ENCODE measurements around the gene IRX3. TPM values are rescaled to one million over a fixed set of nuclear protein-coding genes. Genes with fewer than 3 reads are reported as not detected.

The IRX3 gene
- total RNA-seq, 6 experiments from 2014 or later, result 0.25 to 1.3 (median 0.61) TPM

DNA sequence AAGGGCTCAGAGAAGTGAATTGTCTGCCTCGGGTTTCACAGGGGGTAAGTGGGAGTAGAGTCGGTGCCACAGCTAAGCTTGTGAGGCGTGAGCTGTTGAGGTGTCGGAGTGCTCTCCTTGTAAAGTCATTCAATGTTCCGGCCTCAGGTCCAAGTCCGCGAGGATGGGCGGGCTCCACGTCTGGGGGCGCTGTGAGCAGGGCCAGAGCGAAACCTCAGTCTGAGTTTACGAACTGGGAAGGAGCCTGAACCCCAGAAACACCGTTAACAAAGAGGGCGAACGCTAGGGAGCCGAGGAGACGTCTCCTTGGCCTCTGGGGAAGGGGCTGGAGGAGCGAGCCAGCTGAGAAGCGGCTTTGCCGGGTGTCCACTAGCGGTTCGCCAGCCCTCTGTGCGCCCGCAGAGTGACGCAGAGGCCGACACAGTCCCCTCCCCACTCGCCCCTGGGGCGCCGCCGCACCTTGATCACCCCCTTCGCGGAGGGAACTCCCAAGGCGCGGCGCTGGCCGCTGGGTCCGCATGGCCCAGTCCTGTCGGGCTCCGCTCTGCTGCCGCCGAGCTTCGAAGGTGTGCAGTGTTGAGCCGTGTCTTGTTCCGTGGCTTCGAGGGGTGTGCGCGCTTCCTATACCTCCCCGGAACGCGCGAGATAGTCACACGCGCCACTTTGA, 4.9 kb downstream of the IRX3 start:
- no peaks in the 10 kb centered on the region for H3K36me3 ChIP-seq
- peaks cover 0 to 18% of the 10 kb centered on the region in 2 donors for H3K27me3 ChIP-seq
- intact Hi-C loops (cut with DNase I), result loop anchor here (10.0 kb wide), 2 partner anchors 653 to 663 kb away; partner anchors contain the start of gene IRX5 (in 1 of the 2)
- WGBS (ENCODE audit: insufficient coverage, low coverage, low lambda C conversion rate, missing lambda C conversion rate), result 32% methylated on average over 18 of the region's 53 CpGs
- ATAC-seq (peak; percentile 5 to 17 (median 9)), DNase-seq (no peak)
- peak overlapping the region in 2 of 3 donors; percentile 16 to 19 for H3K4me3 ChIP-seq
- peaks cover 0 to 30% (median 4%) of the 10 kb centered on the region in 4 donors for H3K4me1 ChIP-seq
- H3K9me3 ChIP-seq, result no peaks in the 10 kb centered on the region
- no peak overlapping the region for H3K27ac ChIP-seq
- TF ChIP-seq, protein P1, sequence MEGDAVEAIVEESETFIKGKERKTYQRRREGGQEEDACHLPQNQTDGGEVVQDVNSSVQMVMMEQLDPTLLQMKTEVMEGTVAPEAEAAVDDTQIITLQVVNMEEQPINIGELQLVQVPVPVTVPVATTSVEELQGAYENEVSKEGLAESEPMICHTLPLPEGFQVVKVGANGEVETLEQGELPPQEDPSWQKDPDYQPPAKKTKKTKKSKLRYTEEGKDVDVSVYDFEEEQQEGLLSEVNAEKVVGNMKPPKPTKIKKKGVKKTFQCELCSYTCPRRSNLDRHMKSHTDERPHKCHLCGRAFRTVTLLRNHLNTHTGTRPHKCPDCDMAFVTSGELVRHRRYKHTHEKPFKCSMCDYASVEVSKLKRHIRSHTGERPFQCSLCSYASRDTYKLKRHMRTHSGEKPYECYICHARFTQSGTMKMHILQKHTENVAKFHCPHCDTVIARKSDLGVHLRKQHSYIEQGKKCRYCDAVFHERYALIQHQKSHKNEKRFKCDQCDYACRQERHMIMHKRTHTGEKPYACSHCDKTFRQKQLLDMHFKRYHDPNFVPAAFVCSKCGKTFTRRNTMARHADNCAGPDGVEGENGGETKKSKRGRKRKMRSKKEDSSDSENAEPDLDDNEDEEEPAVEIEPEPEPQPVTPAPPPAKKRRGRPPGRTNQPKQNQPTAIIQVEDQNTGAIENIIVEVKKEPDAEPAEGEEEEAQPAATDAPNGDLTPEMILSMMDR (IDR thresholded peaks at IDR 0.05), result no peak
- no peak for TF ChIP-seq POLR2A (IDR thresholded peaks at IDR 0.05)

- Histone ChIP-seq H3K9me3 (no peaks in the 10 kb centered on the region), H3K36me3 (no peaks in the 10 kb centered on the region), H3K27ac (no peak overlapping the region), H3K27me3 (peaks cover 0 to 18% of the 10 kb centered on the region in 2 donors), H3K4me1 (peaks cover 0 to 25% (median 4%) of the 10 kb centered on the region in 4 donors), H3K4me3 (no peak overlapping the region)
- intact Hi-C loops (cut with DNase I), result loop anchor here (10.0 kb wide), 2 partner anchors 654 to 664 kb away; partner anchors contain the start of gene IRX5 (in 1 of the 2)
- TF ChIP-seq, protein P1 (IDR thresholded peaks at IDR 0.05), result no peak
- TF ChIP-seq POLR2A (IDR thresholded peaks at IDR 0.05), result no peak
- 83% methylated on average over 3 of the region's 3 CpGs for WGBS (ENCODE audit: insufficient coverage, low coverage, low lambda C conversion rate, missing lambda C conversion rate)
- DNase-seq (no peak), ATAC-seq (no peak)
Measured at GRCh38 chr16:54280751-54281150, 5.8 kb downstream of the IRX3 start.

DNA sequence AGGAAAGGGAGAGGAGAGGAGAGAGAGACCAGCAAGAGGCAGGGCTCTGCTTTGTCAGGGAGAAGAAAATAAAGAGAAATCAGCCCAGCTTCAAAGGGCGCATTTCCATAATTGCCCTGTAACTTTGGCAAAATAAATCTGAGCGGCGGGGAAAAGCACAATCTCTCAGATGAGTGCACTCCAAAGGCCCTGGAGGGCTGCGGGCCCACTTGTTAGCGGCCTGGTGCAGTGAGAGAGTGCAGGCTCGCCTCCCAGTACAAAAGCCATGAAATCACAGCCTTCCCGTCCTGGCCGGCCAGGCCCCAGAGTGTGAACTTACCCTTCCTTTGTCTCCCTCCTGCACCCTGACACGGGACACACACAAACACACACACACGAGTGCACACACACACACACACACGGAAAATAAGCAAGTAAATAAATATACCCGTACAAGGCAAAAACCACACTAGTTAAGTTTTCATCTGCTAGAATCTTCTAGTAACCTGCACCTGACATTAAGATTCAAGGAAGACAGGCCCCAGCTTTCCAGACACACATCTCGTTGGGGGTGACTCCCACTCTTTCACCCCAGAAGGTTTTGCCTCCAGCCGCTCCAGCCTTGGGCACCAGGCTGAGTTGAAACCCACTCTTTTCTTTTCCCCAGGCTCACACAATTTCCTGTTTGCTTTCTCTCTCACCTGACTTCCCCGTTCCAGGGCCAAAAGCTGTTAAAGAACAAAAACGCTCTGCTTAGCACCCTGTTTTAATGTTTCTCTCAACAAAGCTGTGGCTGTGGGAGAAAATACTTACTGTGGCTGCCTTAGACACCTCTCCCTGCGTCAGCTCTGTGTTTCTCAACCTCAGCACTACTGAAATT, 8.5 kb downstream of the IRX3 start:
- Histone ChIP-seq H3K27me3 (no peaks in the 10 kb centered on the region), H3K27ac (no peak overlapping the region), H3K9me3 (no peaks in the 10 kb centered on the region), H3K4me3 (no peak overlapping the region), H3K36me3 (no peaks in the 10 kb centered on the region), H3K4me1 (peaks cover 0 to 17% (median 4%) of the 10 kb centered on the region in 4 donors)
- DNase-seq, result no peak
- ATAC-seq, result no peak
- intact Hi-C loops (cut with DNase I), result no loop called here
- WGBS (ENCODE audit: insufficient coverage, low coverage, low lambda C conversion rate, missing lambda C conversion rate), result 59% methylated on average over 8 of the region's 17 CpGs
- no peak for TF ChIP-seq POLR2A (IDR thresholded peaks at IDR 0.05)
- TF ChIP-seq, protein P1 (IDR thresholded peaks at IDR 0.05), result no peak

- Histone ChIP-seq H3K9me3 (no peaks in the 10 kb centered on the region), H3K4me3 (no peak overlapping the region), H3K27ac (no peak overlapping the region), H3K4me1 (no peaks in the 10 kb centered on the region), H3K27me3 (no peaks in the 10 kb centered on the region), H3K36me3 (no peaks in the 10 kb centered on the region)
- no peak for TF ChIP-seq POLR2A (IDR thresholded peaks at IDR 0.05)
- TF ChIP-seq, protein P1 (IDR thresholded peaks at IDR 0.05), result no peak
- 84% methylated on average over 3 of the region's 6 CpGs for WGBS (ENCODE audit: insufficient coverage, low coverage, low lambda C conversion rate, missing lambda C conversion rate)
- intact Hi-C loops (cut with DNase I), result no loop called here
- ATAC-seq, result no peak
- no peak for DNase-seq
Measured at GRCh38 chr16:54275956-54276355, 10.6 kb downstream of the IRX3 start.

Measured in right lobe of liver (tissue), 6 donors.